Stimulated activated CD4-positive, alpha-beta T cell treated with anti-CD3 and anti-CD28 coated beads, Interleukin-2, amount 100 ng/mL, for 24 hours (primary cell): ENCODE measurements around the gene SLC7A5.

Source experiments
- DNase-seq, 2 donors: peaks; one replicate each; pipeline ENCODE4 v3.0.0-alpha.2; 2020

SLC7A5 gene

GRCh38 chr16:87845213-87845612 is 24.1 kb downstream of the SLC7A5 start:
- DNase-seq: no peak

- no peak for DNase-seq
Measured at GRCh38 chr16:87844809-87845208, 24.5 kb downstream of the SLC7A5 start.

- no peak for DNase-seq
Measured at GRCh38 chr16:87844120-87844733, 25.1 kb downstream of the SLC7A5 start.

- no peak for DNase-seq
Measured at GRCh38 chr16:87843678-87844105, 25.6 kb downstream of the SLC7A5 start.

- DNase-seq: no peak
Measured at GRCh38 chr16:87842209-87842869, 27.0 kb downstream of the SLC7A5 start.

GRCh38 chr16:87841340-87842208 is 27.7 kb downstream of the SLC7A5 start:
- no peak for DNase-seq

- no peak for DNase-seq
Measured at GRCh38 chr16:87840271-87840978, 28.9 kb downstream of the SLC7A5 start.

GRCh38 chr16:87839542-87840270 is 29.6 kb downstream of the SLC7A5 start:
- no peak for DNase-seq

- no peak for DNase-seq
Measured at GRCh38 chr16:87838643-87839541, 30.4 kb downstream of the SLC7A5 start.

GRCh38 chr16:87837627-87838289 is 31.5 kb downstream of the SLC7A5 start:
- DNase-seq: no peak

GRCh38 chr16:87836844-87837581 is 32.3 kb downstream of the SLC7A5 start:
- DNase-seq: peak in 1 of 2 donors; percentile 6

GRCh38 chr16:87836346-87836843 is 32.9 kb downstream of the SLC7A5 start:
- no peak for DNase-seq

GRCh38 chr16:87835882-87836331 is 33.4 kb downstream of the SLC7A5 start:
- DNase-seq: peak in 1 of 2 donors; percentile 4

GRCh38 chr16:87834668-87835473 is 34.4 kb downstream of the SLC7A5 start:
- DNase-seq: peak in 1 of 2 donors; percentile 18

- no peak for DNase-seq
Measured at GRCh38 chr16:87834005-87834667, 35.2 kb downstream of the SLC7A5 start.

- peak in 1 of 2 donors; percentile 7 for DNase-seq
Measured at GRCh38 chr16:87833548-87833947, 35.8 kb downstream of the SLC7A5 start.

GRCh38 chr16:87832741-87833502 is 36.4 kb downstream of the SLC7A5 start:
- peak in 1 of 2 donors; percentile 11 for DNase-seq
